GM21360 (cell line): Measurements from ENCODE around the gene NDST1.

Experiments
- ATAC-seq: cut with Tn5 transposase; IDR thresholded peaks from one replicate; pipeline ENCODE4 v1.9.1; 2021; ENCODE audit warnings: mild to moderate bottlenecking, moderate library complexity; ENCODE audit not compliant: unreplicated experiment

The NDST1 gene

DNA sequence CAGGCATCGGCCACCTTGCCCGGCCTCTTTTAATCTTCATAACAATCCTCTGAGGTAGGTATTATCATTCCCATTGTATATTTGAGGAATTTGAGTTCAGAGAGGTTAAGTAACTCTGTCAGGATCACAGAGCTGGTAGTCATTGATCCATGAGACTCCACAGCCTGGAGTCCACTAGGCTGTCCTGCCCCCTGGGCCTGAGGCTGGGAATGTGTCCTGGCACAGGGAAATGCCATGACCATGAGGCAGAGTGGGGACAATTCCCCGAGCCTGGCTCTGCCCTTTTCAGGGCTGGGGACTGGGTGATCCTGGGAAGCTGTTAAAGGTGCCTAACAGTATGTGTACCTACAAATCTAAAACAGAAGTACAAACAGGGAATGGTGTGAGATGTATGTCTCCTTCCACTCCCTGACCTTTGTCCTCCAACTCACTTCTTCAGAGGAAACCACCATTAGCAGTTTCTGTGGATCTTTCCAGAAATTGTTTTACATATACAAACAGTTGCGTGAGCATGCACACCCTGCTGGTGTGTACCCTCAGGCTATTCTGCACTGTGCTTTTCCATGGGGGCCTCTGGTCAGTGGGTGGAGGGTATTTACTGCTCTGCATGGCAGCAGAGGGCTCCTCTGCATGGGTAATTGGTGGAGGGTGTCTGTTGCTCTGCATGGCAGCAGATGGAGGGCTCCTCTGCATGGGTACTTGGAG lies 53.8 kb downstream of the NDST1 start:
- no peak for ATAC-seq

DNA sequence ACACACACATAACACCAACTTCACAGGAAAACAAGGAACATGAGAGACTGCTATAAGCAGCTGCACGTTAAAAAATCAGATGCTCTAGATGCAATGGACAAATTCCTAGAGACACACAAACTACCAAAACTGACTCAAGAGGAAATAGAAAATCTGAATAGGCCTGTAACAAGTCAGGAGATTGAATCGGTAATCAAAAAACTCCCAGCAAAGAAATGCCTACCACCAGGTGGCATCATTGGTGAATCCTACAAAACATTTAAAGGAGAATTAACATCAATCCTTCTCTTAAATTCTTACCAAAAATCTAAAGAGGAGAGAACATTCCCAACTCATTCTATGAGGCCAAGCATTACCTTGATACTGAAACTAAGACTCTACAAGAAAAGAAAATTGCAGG lies 54.9 kb downstream of the NDST1 start:
- no peak for ATAC-seq

DNA sequence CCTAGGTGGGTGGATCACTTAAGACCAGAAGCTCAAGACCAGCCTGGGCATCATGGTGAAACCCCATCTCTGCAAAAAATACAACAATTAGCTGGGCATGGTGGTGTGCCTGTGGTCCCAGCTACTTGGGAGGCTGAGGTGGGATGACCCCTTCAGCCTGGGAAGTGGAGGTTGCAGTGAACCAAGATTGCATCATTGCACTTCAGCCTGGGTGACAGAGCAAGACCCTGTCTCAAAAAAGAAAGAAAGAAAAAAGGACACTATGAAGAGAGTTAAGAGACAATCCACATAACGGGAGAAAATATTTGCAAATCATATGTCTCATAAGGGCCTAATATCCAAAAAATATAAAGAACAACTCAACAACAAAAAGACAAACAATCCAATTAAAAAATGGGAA lies 57.9 kb downstream of the NDST1 start:
- no peak for ATAC-seq

DNA sequence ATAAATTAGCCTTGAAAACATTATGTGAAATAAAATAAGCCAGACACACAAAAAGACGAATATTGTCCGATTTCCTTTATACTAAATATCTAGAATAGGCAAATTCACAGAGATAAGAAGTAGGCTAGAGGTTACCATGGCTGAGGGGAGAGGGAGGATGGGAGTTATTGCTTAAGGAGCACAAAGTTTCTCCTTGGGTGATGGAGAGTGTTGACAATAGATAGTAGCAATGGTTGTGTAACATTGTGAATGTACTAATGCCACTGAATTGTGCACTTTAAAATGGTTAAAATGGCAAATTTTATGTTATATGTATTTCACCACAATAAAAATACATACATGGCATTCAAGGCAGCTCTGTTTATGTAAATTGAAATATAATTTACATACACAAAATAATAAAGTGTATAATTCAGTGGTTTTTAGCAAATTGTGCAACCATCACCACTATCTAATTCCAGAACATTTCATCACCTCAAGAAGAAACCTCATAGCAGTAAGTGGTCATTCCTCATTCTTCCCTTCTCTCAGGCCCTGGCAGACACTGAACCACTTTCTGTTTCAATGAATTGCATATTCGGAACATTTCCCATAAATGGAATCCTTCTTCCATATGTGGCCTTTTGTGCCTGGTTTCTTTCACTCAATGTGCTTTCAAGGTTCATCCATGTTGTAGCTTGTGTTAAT lies 59.2 kb downstream of the NDST1 start:
- no peak for ATAC-seq

DNA sequence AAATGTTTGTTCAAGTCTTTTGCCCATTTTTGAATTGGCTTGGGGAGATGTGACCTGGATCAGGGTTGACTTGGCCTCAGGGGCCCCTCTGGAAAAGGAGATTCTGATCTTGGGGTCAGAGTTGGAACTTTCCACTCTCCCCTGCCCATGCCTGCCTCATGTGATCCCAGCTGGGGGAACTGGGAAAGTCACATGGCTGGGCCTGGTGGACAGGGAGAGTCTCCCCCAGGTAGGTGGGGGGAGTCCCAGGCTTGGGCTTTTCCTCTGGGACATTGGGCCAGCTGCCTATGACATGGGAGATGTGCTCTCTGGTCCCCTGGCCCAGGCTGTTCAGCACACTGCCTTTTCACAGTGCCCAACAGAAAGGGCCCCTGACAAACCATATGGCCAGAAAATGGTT lies 60.7 kb downstream of the NDST1 start:
- no peak for ATAC-seq

DNA sequence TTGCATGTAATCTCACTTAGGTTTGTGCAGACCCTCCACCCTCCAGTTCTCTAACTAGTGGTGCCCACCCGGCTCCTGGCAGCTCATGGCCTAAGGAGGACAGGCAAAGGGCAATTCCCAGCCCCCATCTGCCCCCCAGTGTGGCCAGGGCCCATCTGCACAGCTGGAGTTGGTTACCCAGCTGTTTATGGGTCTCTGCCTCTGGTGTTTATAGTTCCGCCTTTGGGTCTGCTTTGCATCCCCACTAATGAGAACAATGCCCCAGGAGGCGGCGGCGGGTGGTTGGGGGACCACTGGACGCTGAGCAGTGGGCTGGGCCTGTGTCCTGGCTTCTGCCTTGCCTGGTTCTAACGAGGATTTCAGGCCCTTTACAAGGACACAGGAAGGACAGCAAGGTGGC lies 62.4 kb downstream of the NDST1 start:
- ATAC-seq = no peak

DNA sequence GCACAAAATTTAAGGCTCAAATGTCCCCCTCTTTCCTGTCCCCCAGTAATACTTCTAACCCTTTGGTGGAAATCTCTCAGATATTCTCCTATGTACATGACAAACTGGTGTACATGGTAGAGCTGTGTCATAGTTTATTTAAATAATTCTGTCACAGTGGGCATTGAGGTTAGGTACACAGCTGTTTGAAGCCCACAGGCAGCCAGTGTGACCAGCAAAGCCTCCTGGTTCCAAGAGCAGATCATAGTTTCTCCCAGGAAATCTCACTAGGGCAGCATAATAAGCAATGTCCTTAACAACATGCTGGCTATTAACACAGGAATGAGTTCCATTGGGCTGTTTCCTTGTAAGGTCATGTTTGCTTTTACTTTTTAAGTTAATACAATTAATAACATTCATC lies 63.9 kb downstream of the NDST1 start:
- ATAC-seq = no peak

DNA sequence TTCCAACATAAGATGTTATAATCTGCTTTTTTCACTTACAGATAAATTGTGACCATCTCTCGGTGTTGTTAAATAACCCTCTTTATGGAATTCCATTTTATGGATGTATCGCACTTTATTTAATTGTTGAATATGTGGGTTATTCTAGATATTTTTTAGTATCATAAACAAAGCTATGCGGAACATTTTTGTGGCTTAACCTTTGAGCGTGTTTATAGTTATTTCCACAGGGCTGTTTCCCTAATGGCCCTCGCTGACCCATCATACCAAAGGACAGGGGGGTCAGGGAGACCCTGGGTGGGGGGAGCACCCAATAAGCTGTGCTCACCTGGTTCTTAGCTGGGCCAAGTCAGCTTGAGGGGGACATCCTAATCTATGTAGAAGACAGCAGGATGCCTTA lies 65.3 kb downstream of the NDST1 start:
- ATAC-seq = no peak

DNA sequence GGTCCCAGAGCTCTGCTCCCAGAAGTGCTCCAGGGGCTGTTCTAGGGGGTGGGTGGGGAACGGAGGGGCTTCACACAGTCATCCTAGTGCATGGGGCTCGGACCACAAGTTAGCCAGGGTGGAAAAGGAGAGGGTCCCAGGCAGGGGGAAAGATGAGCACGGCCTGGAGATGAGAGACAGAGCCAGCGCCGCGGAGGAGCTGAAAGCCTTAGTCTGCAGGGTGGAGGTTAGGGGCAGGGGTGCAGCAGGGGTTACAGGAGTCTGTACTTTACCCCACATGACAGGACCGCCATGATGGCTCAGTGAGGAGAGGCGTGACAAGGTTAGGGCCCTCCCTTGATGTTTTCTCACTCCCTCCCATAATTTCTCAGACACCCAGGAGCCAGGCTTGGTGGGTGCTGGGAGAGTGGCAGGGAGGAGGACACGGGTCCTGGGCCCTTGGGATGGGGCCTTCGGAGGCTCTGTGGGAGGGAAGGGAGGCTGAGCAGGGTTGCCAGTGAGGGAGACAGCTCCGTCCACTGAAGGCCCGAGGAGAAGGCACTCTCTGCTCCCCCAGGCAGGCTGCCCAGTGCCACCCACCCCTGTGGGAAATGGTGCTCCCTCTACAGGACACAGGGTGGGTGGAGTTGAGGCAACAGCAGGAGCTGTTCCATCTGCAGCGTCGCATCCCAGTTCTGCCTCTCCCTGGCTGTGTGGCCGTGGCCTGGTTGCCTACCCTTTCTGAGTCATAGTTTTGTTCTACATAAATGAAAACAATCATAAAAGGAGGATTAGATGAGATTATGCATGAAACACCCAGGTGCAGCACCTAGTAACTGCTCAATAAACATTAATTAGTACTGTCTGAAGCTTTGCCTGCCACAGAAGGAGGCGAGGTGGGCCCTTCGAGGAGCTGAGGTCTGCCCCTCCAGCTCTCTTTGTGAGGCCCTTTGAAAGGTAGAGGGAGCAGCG lies 66.2 kb downstream of the NDST1 start:
- ATAC-seq = no peak

DNA sequence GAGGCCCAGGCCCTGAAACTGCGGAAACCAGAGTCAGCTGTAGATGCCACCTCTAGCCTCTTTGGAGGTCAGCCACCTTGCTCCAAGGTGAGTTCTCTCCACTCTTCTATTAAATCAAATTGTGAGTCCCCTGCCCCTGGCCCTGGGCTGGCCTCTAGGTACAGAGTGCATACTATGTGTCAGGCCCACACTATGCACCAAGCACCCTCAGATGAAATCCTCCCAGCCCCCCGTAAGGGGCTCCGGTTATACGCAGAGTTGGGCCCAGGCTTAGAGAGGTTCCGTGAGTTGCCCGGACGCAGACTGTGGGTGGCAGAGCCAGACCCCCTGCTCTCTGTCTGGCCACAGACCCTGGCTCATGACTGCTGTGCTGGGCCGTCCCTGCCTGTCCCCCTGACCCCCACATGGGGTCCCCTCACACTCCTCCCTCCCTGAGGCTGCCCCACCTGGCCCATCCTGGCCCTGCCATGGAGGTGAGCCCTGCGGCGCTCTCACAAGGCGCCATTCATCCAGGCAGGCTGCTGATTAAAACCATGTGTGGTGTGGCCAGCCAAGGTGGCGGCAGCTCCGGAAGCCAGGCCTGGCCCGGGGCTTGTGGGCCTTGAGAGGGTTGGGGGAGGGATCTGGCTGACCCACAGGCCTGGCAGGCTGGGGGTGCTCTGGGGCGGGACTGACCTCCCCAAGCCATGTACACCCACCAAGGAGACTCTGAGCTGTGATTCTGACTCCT lies 67.1 kb downstream of the NDST1 start:
- ATAC-seq = no peak

DNA sequence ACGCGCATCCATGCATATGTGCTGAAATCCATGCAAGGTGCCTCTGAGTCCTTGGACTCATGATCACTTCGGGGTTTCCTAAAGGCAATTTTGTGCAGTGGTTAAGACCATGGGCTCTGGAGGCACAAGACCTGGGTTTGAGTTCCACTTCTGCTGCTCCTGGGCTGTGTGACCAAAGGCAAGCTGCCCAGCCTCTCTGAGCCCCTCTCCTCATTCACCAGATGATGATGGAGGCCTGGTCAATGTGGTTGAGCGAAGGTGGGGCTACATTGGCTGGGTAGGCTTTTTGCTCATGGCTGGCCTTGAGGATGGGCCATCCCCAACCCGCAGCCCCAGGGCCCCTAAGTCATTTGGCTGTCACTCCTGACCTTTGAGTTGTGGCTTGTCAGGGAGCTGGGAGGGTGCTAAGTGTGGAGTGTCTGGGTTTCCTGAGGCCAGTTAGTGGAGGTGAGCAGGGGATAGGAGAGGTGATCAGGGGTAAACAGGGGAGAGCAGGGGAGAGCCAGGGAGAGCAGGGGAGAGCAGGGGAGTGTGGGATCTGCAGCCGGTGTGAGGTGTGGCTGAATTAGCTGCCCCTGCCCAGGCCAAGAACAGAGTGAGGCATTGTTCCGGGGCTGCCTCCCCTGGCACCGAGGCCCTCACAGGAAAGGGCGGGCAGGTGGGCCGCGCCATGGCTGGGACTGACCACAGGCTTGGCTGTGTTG lies 68.0 kb downstream of the NDST1 start:
- no peak for ATAC-seq

DNA sequence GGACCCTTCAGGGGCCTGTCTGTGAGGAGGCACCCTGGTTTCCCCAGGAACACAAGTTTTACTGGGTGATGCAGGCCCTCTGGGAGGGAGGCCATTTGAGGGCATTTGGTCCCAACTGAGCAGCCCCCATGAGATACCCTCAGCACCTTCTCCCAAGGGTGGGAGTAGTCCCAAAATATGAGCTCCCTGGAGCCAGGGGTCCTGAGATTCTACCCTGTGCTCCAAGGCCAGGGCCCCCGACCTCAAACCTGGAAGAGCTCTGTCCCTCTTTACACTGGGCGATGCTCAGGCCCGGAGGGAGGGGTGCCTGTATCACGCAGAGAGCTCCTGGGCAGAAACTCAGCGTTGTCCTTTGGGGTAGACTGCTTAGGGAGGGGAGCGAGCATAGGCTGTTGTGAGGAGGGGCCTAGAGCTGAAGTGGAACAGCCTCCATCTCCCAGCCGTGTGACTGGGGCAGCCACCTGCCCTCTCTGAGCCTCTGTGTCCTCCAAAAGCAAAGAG lies 68.6 kb downstream of the NDST1 start:
- ATAC-seq = no peak

DNA sequence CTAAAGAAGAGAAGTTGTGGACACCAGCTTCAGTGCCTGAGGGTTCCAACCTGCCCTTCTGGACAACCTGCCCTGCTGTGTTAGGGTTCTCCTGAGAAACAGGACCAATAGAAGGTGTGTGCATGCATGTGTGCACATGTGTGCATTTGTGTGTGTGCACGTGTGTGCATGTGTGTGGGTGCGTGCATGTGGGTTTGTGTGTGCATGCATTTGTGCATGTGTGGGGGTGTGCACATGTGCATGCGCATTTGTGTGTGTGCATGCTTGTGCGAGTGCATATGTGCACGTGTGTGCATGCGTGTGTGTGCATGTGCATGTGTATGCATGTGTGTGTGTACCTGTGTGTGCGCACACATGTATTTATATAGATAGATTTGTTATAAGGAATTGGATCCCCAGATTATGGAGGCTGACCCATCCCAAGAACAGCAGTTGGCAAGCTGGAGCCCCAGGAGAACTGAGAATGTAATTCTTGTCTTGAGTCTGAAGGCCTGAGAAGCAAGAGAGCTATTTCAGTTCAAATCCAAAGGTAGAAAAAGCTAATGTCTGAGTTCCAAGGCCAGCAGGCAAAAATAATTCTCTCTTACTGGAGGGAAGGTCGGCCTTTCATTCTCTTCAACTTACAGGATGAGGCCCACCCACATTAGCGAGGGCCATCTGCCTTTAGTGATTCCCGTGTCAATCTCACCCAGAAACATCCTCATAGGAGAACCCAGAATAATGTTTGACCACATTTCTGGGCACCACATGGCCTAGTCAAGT lies 69.6 kb downstream of the NDST1 start:
- ATAC-seq = no peak

DNA sequence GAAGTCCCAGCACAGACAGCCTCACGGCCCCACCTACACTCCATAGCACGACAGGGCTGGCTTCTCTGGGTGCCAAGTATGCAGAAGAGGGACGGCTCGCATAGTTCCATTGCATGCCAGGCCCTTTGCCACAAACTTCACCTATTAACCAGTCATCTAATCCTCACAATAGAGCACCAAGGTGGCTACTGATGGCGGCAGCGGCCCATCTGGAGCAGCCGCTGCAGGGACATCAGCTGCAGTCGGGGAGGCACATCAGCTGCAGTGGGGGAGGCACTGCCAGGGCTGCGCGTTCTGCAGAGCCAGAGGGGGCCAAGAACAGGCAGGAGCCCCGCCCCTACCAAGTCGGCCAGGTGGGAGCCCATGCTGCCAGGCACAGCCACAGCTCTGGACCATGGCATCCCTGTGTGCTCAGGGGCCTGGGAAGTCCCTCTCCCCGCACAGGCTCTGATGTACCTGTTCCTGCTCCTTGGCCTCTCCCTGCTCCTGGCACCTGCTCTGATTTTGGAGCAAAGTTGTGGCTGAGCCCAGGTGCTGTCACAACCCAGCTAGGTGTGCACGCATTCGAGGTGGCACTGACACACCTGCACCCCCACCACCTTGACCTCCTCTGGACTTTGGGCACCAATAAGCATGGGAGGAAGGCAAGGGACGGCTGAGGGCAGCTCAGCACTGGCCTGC lies 71.0 kb downstream of the NDST1 start:
- no peak for ATAC-seq

DNA sequence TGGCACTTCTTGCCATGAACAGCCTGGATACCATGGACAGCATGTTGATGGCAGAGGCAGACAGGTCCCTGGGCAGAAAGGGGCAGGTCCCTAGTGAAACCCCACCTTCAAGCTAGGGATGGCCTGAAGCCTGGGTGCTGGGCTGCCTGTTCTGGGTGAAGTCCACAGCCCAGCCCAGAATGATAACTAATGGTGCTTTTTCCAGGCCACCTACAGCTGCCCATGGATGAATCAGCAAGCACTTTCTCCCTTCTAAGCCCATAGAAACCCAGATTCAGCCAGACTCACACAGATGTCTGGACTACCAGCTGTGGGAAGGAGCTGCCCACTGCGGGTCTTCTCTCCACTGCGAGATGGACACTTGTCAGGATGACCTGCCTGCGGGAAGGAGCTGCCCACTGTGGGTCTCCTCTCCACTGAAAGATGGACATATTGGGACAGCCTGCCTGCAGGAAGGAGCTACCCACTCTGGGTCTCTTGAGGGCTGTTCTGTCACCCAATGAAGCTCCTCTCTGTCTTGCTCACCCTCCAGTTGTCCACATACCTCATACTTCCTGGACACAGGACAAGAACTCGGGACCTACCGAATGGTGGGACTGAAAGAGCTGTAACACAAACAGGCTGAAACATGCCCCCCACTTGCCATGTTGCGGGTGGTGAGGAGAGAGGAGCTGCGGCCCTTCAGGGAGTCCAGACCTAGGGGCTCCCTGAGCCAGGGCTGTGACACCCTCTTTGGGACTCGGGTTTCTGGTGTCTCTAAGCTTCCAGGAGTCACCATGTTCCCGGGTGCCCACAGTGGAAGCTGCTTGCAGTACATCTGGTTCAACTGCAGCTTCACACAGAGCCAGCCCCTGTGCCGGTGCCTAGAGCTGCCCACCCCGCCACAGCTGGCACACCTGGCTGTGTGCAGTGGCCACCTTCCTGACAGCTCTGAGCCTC lies 71.8 kb downstream of the NDST1 start:
- ATAC-seq = no peak

DNA sequence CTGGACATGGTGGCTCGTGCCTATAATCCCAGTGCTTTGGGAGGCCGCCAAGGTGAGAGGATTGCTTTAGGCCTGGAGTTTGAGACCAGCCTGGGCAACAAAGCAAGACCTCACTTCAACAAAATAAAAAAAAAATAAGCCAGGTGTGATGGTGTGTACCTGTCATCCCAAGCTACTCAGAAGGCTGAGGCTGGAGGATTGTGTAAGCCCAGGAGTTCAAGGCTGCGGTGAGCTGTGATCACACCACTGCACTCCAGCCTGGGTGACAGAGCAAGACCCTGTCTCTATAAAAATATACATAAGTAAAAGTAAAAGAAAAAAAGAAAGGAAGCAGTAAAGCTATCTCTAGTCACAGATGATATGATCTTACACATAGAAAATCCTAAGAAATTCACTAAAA lies 73.0 kb downstream of the NDST1 start:
- no peak for ATAC-seq

DNA sequence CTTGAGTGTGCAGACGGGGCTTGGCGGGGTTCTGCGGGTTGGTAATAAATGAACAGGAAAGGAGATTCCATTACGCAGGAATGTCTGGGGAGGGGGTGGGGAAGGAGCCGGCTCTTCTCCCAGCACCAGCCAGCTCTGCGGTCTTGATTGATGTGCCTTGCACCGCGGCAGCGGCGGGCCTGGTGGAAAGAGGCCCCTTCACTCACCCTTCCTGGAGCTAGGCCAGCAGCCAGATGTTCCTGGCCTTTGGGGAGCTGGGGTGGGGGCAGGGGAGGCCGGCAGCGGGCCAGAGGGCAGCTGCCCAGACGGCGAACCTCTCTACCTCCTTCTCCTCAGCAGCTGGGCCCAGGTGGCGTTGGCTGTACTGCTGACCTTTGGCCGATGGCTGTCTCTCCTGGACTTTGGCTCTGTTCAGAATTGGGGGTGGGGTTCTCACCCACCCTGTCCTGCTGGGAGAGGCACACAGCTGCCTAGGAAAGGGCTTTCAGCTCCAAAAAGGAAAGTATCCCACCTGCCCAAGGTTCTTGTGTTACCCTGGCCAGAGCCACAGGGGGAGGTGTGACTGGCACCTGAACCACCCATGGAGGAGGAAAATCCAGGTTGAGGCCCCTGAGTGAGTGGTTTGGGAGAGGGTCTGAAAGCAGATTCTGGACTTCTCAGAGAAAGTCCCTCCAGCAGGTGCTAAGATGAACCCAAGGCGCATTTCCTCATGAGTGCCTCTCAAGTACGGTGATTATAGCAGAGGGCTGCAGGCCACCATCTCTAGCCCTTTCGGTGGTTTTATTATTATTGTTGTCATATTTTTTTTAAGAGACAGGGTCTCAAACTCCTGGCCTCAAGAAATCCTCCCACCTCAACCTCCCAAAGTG lies 74.5 kb downstream of the NDST1 start:
- ATAC-seq = no peak
